GM18951 (cell line): ENCODE measurements around the gene TMEM174.

ENCODE experiments used
- POLR2A ChIP-seq: IDR thresholded peaks from 4 replicates; pipeline ENCODE4 v1.6.1; 2011; ENCODE audit warnings: mild to moderate bottlenecking; ENCODE audit not compliant: insufficient read length, insufficient read depth; ENCODE audit errors: extremely low read depth
- in situ Hi-C: fragments of 300-500 bp; cut with MboI; formaldehyde crosslinking; loops from one replicate; pipeline ENCODE4 v1.12.0; 2022; ENCODE audit warnings: low sequenced_read_pairs, mixed read lengths, inconsistent platforms; ENCODE audit not compliant: unreplicated experiment

TMEM174 gene

DNA sequence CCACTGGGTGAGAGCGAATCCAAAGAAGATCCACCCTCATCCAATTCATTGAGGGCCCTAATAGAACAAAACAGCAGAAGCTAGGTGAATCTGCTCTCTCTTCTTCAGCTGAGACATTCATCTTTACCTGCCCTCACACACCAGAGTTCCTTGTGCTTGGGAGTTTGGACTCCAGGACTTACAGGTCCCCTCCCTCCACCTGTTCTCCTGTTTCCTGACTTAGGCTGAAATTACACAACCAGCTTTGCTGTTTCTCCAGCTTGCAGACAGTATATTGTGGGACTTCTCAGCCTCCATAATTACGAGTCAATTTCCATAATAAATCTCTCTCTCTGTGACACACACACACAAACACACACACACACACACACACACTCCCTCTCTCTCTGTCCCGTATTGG lies 33.5 kb upstream of the TMEM174 start:
- TF ChIP-seq POLR2A: no peak
- in situ Hi-C loops: no loop called here

DNA sequence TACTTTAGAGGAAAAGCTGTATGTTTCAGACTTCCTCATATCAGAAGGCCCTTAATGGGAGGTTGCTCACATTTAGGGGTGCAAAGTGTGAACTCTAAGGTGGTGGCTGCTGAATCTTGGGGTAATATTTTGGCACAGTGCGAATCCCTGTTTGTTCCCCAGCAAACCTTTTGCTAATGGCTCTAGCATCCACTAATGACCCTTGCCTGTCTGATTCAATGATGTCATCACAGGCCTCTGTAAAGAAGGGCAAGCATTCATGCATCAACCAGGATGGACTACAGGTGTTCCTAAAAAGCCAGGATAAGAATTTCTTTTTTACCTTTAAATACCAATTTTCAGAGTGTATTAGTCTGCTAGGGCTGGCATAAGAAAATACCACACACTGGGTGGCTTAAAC lies 32.2 kb upstream of the TMEM174 start:
- TF ChIP-seq POLR2A: no peak
- in situ Hi-C loops: no loop called here

DNA sequence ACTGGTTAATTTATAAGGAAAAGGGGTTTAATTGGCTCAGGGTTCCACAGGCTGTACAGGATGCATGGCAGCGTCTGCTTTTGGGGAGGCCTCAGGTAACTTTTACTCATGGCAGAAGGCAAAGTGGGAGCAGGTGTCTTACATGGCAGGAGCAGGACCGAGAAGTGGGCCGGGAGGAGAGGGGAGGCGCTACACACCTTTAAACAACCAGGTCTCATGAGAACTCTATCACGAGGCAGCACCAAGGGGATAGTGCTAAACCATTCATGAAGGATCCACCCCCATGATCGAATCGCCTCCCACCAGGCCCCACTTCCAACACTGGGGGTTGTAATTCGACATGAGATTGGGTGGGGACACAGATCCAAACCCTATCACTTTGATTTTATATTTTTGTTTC lies 31.0 kb upstream of the TMEM174 start:
- TF ChIP-seq POLR2A: no peak
- in situ Hi-C loops: no loop called here

DNA sequence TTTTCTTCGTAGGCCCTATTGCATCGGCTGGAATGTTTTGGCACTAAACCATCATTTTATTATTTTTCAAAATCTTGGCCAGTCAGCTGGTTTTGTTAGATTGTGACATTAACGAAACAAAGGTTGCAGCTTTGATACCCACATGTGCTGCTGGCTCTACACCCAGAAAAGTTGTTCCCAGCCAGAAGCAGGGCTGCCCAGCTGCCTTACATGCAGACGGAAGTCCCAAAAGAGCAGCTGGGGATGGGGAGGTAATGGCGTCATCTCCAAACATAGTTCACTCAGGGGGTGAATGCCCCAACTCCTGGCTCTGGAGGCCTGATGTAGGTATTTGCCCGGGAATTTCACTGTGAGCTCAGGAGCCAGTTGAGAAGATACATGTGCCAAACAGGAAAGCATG lies 29.3 kb upstream of the TMEM174 start:
- no peak for TF ChIP-seq POLR2A
- in situ Hi-C loops: no loop called here

DNA sequence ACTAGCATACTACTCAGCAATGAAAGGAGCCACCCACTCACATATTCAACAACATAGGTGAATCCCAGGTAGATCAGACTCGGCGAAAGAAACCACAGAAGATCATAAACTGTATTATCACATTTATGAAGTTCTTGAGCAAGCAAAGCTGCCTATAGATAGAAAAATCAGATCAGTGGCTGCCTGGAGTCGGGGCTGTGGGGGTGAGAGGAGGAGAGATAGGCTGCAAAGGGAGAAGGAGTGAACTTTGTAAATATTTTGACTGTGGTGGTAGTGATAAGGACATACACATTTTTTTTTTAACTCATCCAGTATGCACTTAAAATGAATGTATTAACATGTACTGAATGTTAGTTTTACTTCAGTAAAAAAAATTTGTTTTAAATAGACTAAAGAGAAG lies 23.5 kb upstream of the TMEM174 start:
- TF ChIP-seq POLR2A: no peak
- in situ Hi-C loops: no loop called here

DNA sequence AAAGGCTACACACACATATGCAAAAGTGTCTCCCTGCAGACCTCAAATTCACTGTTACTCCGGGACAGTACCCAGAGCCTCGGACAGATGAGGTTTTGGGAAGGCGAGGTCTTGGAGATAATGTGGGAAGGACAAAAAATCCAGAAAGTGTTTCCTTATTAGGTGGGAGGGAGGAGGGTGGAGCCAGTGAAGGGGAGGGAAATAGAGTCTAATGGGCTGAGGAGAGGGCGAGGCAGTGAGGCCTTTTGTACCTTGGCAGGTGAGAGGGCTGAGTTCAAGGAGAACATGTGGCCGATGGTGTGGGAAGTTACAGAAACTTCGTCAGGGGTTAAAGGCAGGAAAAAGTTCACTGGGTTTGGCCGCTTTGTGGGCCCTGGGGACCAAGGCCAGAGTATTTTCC lies 22.1 kb upstream of the TMEM174 start:
- no peak for TF ChIP-seq POLR2A
- in situ Hi-C loops: no loop called here

DNA sequence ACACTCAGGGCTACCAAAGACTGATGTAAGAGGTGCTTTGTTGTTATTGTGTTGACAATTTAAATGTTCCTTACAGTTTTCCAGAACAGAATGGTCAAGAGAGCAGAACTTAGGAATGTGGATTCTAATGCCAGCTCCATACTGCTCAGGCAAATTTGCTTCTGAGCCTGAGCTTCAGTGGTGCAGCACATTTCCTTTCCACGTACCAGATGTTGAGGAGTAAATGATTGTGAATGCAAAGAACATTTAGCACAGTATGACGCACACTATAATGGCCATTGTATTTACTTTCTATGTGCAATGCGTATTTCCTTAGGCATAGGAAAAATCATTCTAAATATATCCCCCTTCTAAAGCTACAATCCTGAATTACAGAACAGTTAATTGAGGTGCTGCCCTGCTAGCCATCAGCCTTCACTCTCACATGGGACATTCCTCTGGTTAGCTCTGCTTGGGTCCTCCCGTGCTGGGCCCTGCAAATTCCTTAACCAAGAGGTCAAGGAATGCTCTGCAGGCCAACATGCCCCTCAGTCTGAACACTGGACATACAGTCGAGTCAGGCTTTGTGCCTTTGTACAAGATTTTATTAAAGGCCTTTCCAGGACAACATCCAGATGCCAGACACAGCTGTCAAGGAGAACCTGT lies 21.1 kb upstream of the TMEM174 start:
- in situ Hi-C loops: no loop called here
- no peak for TF ChIP-seq POLR2A

DNA sequence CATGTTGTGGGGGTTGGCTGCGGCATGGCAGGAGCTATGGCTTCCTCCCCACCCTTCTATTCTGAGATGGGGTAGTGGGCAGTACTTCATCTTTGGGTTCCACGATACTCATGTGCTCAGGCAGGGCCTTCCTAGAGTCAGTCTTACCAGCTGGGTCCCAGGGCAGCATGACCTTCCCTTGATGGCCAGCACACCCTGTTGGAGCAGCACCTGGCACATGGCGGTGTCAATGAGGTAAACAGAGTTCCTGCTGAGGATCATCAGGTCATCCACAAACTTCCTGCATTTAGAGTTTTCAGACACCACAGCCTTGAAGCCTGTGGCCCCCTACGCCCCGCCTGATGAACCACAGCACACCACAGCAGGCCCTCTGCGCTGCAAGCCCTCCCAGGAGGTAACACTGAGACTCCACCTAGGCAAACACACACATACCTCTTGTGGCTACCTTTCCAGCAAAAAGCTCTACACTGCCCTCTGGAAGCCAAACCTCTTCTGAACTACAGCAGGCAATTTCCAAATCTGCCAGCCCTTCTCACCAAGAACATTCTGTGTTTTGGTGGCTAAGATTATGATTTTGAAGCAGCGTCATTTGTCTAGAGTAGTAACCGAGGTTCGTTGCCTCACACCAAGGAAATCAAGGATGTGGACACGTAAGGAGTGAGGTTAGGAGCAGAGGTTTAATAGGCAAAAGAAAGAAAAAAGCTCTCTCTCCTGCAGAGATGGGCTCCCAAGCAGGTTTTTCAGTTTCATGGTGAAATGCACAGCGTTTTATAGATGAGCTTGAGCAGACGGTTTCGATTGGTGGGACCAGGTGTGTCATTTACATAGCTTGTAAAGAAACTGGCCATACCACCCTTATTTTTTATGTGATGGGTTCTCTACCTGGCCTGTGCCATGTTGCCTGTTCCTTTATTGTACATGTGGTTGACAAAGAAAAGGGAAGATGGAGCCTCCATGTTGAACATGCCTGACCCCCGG lies 20.3 kb upstream of the TMEM174 start:
- in situ Hi-C loops: no loop called here
- TF ChIP-seq POLR2A: no peak

DNA sequence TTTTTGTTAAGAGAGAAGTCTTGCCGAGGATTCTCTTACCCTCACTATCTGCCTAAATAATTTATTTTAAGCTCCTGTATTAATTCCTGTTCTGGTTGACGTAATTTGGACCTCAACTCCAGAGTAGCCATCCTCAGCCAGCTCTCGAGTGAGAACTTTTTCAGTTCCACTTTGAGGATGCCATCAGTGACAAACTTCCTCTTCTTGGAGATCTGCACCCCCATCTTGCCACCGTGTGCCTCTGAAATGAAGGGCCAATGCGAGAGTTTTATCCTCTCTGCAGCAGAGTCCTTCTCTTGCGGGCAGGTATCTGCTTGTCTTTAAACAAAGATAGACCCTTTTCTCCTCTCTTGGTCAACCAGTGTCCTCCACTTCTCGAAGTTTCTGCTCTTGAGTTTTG lies 19.5 kb upstream of the TMEM174 start:
- in situ Hi-C loops: no loop called here
- TF ChIP-seq POLR2A: no peak

DNA sequence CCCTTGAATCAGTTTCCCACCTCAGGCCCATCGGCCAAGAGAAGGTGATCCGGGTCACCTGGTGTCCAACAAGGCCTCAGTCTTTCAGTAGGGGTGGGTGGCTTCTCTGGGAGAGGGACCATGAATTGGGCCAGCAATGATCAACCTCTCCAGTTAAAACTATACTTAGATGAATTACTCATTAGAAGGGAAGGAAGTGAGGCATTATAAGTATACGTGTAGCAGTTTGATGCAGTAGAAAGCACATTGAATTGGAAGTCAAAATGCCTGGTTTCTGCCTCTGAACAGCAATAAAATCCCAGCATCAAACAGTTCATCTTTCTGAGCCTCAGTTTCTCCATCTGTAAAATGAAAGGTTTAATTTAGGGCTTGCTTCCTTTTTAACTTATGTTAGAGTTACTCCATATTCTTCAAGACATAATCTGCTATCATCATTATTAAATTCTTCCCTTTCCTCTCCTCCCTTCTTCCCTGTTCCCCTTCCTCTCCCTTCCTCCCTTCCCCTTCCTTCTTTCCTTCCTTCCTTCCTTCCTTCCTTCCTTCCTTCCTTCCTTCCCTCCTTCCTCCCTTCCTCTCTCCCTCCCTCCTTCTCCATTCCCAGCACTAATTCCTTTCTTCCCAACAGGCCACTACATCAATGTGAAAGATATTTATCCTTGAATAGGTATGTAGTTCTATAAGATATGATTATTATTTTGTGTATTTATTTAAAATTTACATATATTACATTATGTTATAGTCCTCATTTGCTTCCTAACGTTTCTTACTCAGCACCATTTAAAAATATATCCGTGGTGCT lies 18.6 kb upstream of the TMEM174 start:
- in situ Hi-C loops: no loop called here
- no peak for TF ChIP-seq POLR2A

DNA sequence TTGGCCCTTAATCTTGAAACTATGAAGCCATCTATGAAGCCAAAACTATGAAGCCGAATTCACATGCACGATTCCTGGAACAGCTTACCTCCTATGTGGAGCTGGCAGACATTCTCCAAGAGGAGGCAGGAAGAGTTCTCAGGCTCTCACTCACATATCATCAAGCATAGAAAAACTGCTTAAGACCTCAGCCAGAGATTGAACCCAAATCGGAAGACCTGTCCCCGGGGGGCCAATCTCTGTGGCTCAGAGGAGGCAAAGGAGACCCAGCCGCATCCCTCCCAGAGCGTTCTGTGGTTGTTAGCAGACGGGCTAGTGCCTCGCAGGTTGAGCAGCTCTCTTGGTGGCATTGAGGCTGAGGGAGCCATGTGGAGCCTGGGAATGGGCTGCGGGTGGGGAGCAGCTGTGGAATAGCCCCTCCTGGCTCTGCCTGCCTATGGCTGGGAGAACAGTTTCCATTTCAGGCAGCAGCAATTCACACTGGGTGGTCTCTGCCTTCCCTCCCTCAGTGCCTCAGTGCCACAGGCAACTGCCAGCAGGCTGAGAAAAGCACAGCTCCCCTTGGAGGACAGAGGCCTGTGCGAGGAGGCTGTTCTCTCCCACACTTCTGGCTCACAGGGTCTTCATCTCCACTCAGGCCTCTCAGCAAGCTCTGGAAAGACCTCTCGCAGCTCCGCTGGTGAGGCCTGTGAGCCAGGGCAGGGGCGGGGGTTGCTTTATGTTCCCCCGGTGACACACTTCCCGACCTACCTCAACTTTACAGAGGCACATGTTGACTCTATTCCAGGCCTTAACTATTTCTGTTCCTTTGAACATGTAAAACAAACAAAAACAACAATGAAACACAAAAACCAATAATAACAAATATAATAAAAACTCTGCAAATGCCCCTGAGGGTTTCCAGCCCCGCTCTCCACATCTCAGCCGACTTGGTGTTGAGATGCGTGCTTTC lies 17.4 kb upstream of the TMEM174 start:
- no peak for TF ChIP-seq POLR2A
- in situ Hi-C loops: no loop called here
